Kidney (tissue), 22 donors: ENCODE results near the gene ST8SIA6. TPM values are rescaled to one million over a fixed set of nuclear protein-coding genes. Genes with fewer than 3 reads are reported as not detected.
A peak's percentile ranks its signal among the peaks of the same experiment; 100 is the strongest.
"Not testable (repeated sequence)": the region's sequence is repeated elsewhere in the genome, so short reads cannot be mapped to it uniquely, and the experiment has no call there.

ENCODE experiments used
- DNase-seq, 5 donors: peaks; one replicate each; pipeline ENCODE4 v3.0.0-alpha.2; 2013 to 2020
- FAIRE-seq: peaks from 2 replicates; lab custom pipeline; 2012; peaks lifted over from hg19 to GRCh38; lab: Jason Lieb, UNC
- H3K27ac ChIP-seq, 2 donors: one replicate each; pipeline ENCODE4 v1.7.0; 2013; ENCODE audit warnings: low read depth in 2 of 2, low read length in 2 of 2, inconsistent platforms in 1 of 2
- H3K27me3 ChIP-seq: one replicate; pipeline ENCODE4 v1.7.1; 2013; ENCODE audit warnings: low read length, inconsistent platforms; ENCODE audit not compliant: control insufficient read depth, insufficient read depth
- H3K36me3 ChIP-seq, 3 donors: one replicate each; pipeline versions ENCODE4 v1.7.0 to v1.7.1; 2013; ENCODE audit warnings: low read length in 3 of 3, control low read depth in 1 of 3, inconsistent platforms in 1 of 3; ENCODE audit not compliant: insufficient read depth in 3 of 3, control insufficient read depth in 2 of 3
- H3K4me1 ChIP-seq, 3 donors: one replicate each; pipeline versions ENCODE4 v1.7.0 to v1.7.1; 2013; ENCODE audit warnings: low read length in 3 of 3, inconsistent platforms in 1 of 3, low read depth in 1 of 3; ENCODE audit not compliant: control insufficient read depth in 2 of 3, insufficient read depth in 2 of 3
- H3K4me3 ChIP-seq, 3 donors: one replicate each; pipeline versions ENCODE4 v1.7.0 to v1.8.1; 2013; ENCODE audit warnings: low read length in 3 of 3, control low read depth in 1 of 3, inconsistent platforms in 1 of 3
- H3K9ac ChIP-seq, 3 donors: one replicate each; pipeline versions ENCODE4 v1.7.0 to v1.7.1; 2013; ENCODE audit warnings: low read length in 3 of 3, control low read depth in 1 of 3, inconsistent platforms in 1 of 3
- H3K9me3 ChIP-seq, 3 donors: one replicate each; pipeline versions ENCODE4 v1.7.0 to v1.7.1; 2013; ENCODE audit warnings: low read length in 3 of 3, control low read depth in 1 of 3, inconsistent platforms in 1 of 3; ENCODE audit not compliant: control insufficient read depth in 2 of 3, insufficient read depth in 1 of 3
- CTCF ChIP-seq: IDR thresholded peaks from 3 replicates; pipeline ENCODE4 v1.5.1; 2012; ENCODE audit warnings: mild to moderate bottlenecking, moderate library complexity, borderline replicate concordance; ENCODE audit not compliant: insufficient read depth; ENCODE audit errors: extremely low read depth
- intact Hi-C: fragments of 100-400 bp; cut with DNase I; formaldehyde crosslinking; loops from one replicate; pipeline ENCODE4 v1.11.1; 2022
- long read RNA-seq, 10 donors: library from polyadenylated mRNA in 1 of 10; unstranded in 1 of 10; transcript quantifications; one replicate each; pipeline ENCODE4 v2.0.0 and lab custom pipeline, GENCODE V29; 2021 to 2026
- polyA plus RNA-seq: library from polyadenylated mRNA; stranded (reverse); fragments of 350-450 nt; fragmentation: Illumina TruSeq; extraction: RNeasy Lipid Tissue Mini Kit (QIAGEN cat#74804); gene quantifications from one replicate; pipeline ENCODE4 v1.2.3, GENCODE V29; 2014; ENCODE audit warnings: low read depth, low replicate concordance; ENCODE audit not compliant: insufficient read depth
- total RNA-seq: library from RNA; stranded (reverse); fragmentation: NEBNext Ultra II Directional; extraction: Animal tissue kit (Norgen Biotek cat#: 25700); gene quantifications from one replicate; pipeline ENCODE4 v1.2.1, GENCODE V29; 2021
- donor health status: control.
- donor health status: control.
- donor health status: control.
- donor health status: control.
- donor health status: control.
- donor health status: DM: yes; HTN: yes; CAD: no.
- donor health status: Normal renal cell carcinoma (clear cell type).

Gene ST8SIA6
- 0.91 TPM for total RNA-seq
- 0.22 TPM for polyA plus RNA-seq
- long read RNA-seq, donor 1: 0 reads
- long read RNA-seq, donor 2: 0 reads
- long read RNA-seq, donor 3: 0 reads
- long read RNA-seq, donor 4: 0 reads
- long read RNA-seq, donor 5: 0 reads
- long read RNA-seq, donor 6: 0 reads
- long read RNA-seq, donor 7: 0 reads
- long read RNA-seq, donor 8: 0 reads
- long read RNA-seq, donor 9: 0 reads
- long read RNA-seq, donor 10: 0 reads

GRCh38 chr10:17454161-17455014 lies at the start of gene ST8SIA6:
Gene ST8SIA6, minus strand, starts transcription at chr10:17454595. Its CDS starts 340 bp downstream, at chr10:17454255.
- peaks cover 7% of the 10 kb centered on the region for H3K27me3 ChIP-seq
- H3K36me3 ChIP-seq: no peaks in the 10 kb centered on the region
- peaks cover 0 to 1% (median 0%) of the 10 kb centered on the region in 3 donors for H3K9me3 ChIP-seq
- intact Hi-C loops: no loop called here
- DNase-seq (peak; percentile 74 to 83 (median 79)), FAIRE-seq (no peak)
- H3K4me3 ChIP-seq: peak within 1 kb of the TSS in 1 of 3 donors; percentile 49
- H3K4me1 ChIP-seq: peaks cover 0 to 2% (median 0%) of the 10 kb centered on the region in 3 donors
- H3K27ac ChIP-seq: no peak within 1 kb of the TSS
- TF ChIP-seq CTCF: no peak
- peak within 1 kb of the TSS in 1 of 3 donors; percentile 26 for H3K9ac ChIP-seq

- no peak overlapping the region for H3K4me3 ChIP-seq
- no peak for TF ChIP-seq CTCF
- no peaks in the 10 kb centered on the region for H3K9me3 ChIP-seq
- no peaks in the 10 kb centered on the region for H3K27me3 ChIP-seq
- H3K9ac ChIP-seq: no peak overlapping the region
- no peak for FAIRE-seq
- H3K36me3 ChIP-seq: no peaks in the 10 kb centered on the region
- DNase-seq: no peak
- H3K4me1 ChIP-seq: no peaks in the 10 kb centered on the region
- no peak overlapping the region for H3K27ac ChIP-seq
- intact Hi-C loops: no loop called here
Observed at GRCh38 chr10:17503795-17504194, 49.4 kb upstream of the ST8SIA6 start.

- TF ChIP-seq CTCF: no peak
- no peak for FAIRE-seq
- Histone ChIP-seq H3K36me3 (no peaks in the 10 kb centered on the region), H3K9ac (no peak overlapping the region), H3K9me3 (no peaks in the 10 kb centered on the region), H3K4me1 (no peaks in the 10 kb centered on the region), H3K27ac (no peak overlapping the region), H3K4me3 (no peak overlapping the region), H3K27me3 (no peaks in the 10 kb centered on the region)
- no peak for DNase-seq
- intact Hi-C loops: no loop called here
Observed at GRCh38 chr10:17502814-17503213, 48.4 kb upstream of the ST8SIA6 start.

GRCh38 chr10:17499014-17499413 lies 44.6 kb upstream of the ST8SIA6 start:
- H3K27me3 ChIP-seq, H3K9me3 ChIP-seq, H3K36me3 ChIP-seq, H3K4me1 ChIP-seq, intact Hi-C loops, H3K9ac ChIP-seq, DNase-seq, FAIRE-seq, H3K27ac ChIP-seq, H3K4me3 ChIP-seq: not testable (repeated sequence)
